Measurements from ENCODE around the gene MRM3.

The MRM3 gene

DNA sequence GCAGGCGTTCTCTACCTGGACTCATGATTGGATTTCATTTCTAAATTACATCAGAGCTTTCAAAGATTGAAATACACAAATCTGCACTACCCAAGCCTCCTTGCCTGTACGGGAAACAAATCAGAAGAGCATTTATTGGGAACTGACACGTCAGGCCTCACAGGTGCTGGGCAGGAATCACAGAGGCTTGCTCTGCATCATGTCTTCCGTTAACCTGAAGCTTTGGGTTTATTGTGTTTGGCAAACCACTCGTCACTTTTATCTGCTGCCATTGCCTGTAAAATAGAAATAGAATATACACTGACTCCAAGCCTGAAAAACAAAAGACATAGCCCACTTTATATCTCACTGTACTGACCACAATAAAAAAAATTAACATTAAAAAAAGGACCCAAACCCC is 22.2 kb upstream of the MRM3 start:
- Histone ChIP-seq H4K20me1 (ENCODE audit: insufficient read depth, low read length, poor library complexity, severe bottlenecking) (no peaks in the 10 kb centered on the region), H3K9me3 (ENCODE audit: insufficient read depth, low read depth, low read length) (no peaks in the 10 kb centered on the region), H3K9me2 (replicated peaks; ENCODE audit: low read depth, low read length) (no peaks in the 10 kb centered on the region), H3K27me3 (ENCODE audit: insufficient read depth, low read length, poor library complexity, severe bottlenecking) (no peaks in the 10 kb centered on the region), H3K4me3 (ENCODE audit: low read length, poor library complexity, severe bottlenecking) (no peak overlapping the region), H3K36me3 (ENCODE audit: insufficient read depth, low read length) (peaks cover 31% of the 10 kb centered on the region; the same call in 1 of the 2 replicates), H3K4me2 (ENCODE audit: low read depth, low read length, poor library complexity, severe bottlenecking) (no peak overlapping the region), H2AFZ (ENCODE audit: low read length) (no peak overlapping the region), H3K9ac (ENCODE audit: low read depth, low read length, poor library complexity, severe bottlenecking) (no peak overlapping the region), H3K79me2 (ENCODE audit: insufficient read depth, low read length) (no peaks in the 10 kb centered on the region), H3K4me1 (ENCODE audit: insufficient read depth, low read length, poor library complexity, severe bottlenecking) (no peaks in the 10 kb centered on the region), H3F3A (ENCODE audit: low read depth) (0 out of 2 replicates have a peak, but pooled peaks cover under 1% of the 10 kb centered on the region)
- TF ChIP-seq, protein P1, sequence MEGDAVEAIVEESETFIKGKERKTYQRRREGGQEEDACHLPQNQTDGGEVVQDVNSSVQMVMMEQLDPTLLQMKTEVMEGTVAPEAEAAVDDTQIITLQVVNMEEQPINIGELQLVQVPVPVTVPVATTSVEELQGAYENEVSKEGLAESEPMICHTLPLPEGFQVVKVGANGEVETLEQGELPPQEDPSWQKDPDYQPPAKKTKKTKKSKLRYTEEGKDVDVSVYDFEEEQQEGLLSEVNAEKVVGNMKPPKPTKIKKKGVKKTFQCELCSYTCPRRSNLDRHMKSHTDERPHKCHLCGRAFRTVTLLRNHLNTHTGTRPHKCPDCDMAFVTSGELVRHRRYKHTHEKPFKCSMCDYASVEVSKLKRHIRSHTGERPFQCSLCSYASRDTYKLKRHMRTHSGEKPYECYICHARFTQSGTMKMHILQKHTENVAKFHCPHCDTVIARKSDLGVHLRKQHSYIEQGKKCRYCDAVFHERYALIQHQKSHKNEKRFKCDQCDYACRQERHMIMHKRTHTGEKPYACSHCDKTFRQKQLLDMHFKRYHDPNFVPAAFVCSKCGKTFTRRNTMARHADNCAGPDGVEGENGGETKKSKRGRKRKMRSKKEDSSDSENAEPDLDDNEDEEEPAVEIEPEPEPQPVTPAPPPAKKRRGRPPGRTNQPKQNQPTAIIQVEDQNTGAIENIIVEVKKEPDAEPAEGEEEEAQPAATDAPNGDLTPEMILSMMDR (conservative IDR thresholded peaks at IDR 0.05; ENCODE audit: low read length) = no peak
- no peak for TF ChIP-seq EZH2phosphoT487 (IDR thresholded peaks at IDR 0.05; ENCODE audit: borderline replicate concordance)

DNA sequence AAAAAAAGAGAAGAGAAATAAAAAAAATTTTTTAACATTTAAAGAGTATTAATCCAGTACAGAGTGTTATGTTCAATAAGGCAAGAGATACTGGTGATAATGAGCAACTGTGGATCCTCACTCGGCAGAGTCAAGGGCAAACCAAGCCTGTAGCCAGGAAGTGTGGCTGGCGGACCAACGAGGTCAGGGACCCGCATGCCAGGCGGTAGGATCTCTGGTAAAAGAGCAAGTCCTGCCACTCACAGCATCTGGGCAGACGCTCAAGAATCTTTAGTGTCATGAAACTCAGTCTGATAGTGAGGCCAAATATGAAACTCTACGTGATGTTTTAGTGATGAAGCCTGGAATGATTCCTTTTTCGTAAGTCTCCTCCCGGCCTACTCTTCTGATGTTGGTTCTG is 21.8 kb upstream of the MRM3 start:
- Histone ChIP-seq H3K4me3 (ENCODE audit: low read length, poor library complexity, severe bottlenecking) (no peak overlapping the region), H3K9ac (ENCODE audit: low read depth, low read length, poor library complexity, severe bottlenecking) (no peak overlapping the region), H2AFZ (ENCODE audit: low read length) (no peak overlapping the region), H3K79me2 (ENCODE audit: insufficient read depth, low read length) (no peaks in the 10 kb centered on the region), H3K27me3 (ENCODE audit: insufficient read depth, low read length, poor library complexity, severe bottlenecking) (no peaks in the 10 kb centered on the region), H3K9me2 (replicated peaks; ENCODE audit: low read depth, low read length) (no peaks in the 10 kb centered on the region), H3K36me3 (ENCODE audit: insufficient read depth, low read length) (peaks cover 35% of the 10 kb centered on the region; the same call in 1 of the 2 replicates), H3K4me2 (ENCODE audit: low read depth, low read length, poor library complexity, severe bottlenecking) (no peak overlapping the region), H3K4me1 (ENCODE audit: insufficient read depth, low read length, poor library complexity, severe bottlenecking) (no peaks in the 10 kb centered on the region), H3F3A (ENCODE audit: low read depth) (no peaks in the 10 kb centered on the region), H3K9me3 (ENCODE audit: insufficient read depth, low read depth, low read length) (no peaks in the 10 kb centered on the region), H4K20me1 (ENCODE audit: insufficient read depth, low read length, poor library complexity, severe bottlenecking) (no peaks in the 10 kb centered on the region)
- no peak for TF ChIP-seq EZH2phosphoT487 (IDR thresholded peaks at IDR 0.05; ENCODE audit: borderline replicate concordance)
- TF ChIP-seq, protein P1 (conservative IDR thresholded peaks at IDR 0.05; ENCODE audit: low read length) = no peak

DNA sequence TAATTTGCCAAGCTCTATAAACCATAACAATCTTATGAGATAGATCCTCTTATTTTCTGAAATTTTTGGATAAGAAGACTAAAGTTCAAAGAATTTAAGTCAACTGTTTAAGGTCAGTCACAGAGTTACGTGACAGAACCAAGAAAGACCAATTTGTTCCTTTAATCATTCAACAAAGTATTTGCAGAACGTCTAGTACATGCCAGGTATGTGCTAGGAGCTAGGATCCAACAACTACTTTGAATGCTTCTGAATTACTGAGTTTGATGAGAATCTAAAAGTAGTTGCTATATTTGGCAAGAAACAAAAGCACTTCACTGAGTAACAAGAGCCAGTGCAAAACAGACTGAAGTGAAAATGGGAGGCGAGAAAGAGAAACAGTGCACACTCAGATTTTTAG is 15.1 kb upstream of the MRM3 start:
- Histone ChIP-seq H2AFZ (ENCODE audit: low read length) (no peak overlapping the region), H3K4me2 (ENCODE audit: low read depth, low read length, poor library complexity, severe bottlenecking) (no peak overlapping the region), H3K4me3 (ENCODE audit: low read length, poor library complexity, severe bottlenecking) (no peak overlapping the region), H4K20me1 (ENCODE audit: insufficient read depth, low read length, poor library complexity, severe bottlenecking) (no peaks in the 10 kb centered on the region), H3K27me3 (ENCODE audit: insufficient read depth, low read length, poor library complexity, severe bottlenecking) (no peaks in the 10 kb centered on the region), H3K9me2 (replicated peaks; ENCODE audit: low read depth, low read length) (no peaks in the 10 kb centered on the region), H3K4me1 (ENCODE audit: insufficient read depth, low read length, poor library complexity, severe bottlenecking) (no peaks in the 10 kb centered on the region), H3K9ac (ENCODE audit: low read depth, low read length, poor library complexity, severe bottlenecking) (no peak overlapping the region), H3K79me2 (ENCODE audit: insufficient read depth, low read length) (no peaks in the 10 kb centered on the region), H3F3A (ENCODE audit: low read depth) (no peaks in the 10 kb centered on the region), H3K9me3 (ENCODE audit: insufficient read depth, low read depth, low read length) (no peaks in the 10 kb centered on the region), H3K36me3 (ENCODE audit: insufficient read depth, low read length) (peaks cover 48% of the 10 kb centered on the region)
- TF ChIP-seq EZH2phosphoT487 (IDR thresholded peaks at IDR 0.05; ENCODE audit: borderline replicate concordance) = no peak
- TF ChIP-seq, protein P1 (conservative IDR thresholded peaks at IDR 0.05; ENCODE audit: low read length) = no peak

Measured in Loucy (cell line).